Measurements from ENCODE around the gene CACNA2D4. TPM values are rescaled to one million over a fixed set of nuclear protein-coding genes. Genes with fewer than 3 reads are reported as not detected.

The CACNA2D4 gene
- total RNA-seq, 1 donor from 2014 or later: 7.0 TPM

- no peak for ATAC-seq
- Histone ChIP-seq H3K36me3 (peaks cover 7% of the 10 kb centered on the region), H3K9me3 (peaks cover 14% of the 10 kb centered on the region), H3K4me3 (no peak overlapping the region), H3K27me3 (ENCODE audit: low read depth) (no peaks in the 10 kb centered on the region), H3K4me1 (no peaks in the 10 kb centered on the region), H3K27ac (no peak overlapping the region)
- DNase-seq: no peak
- intact Hi-C loops (cut with DNase I): no loop called here
- no peak for TF ChIP-seq CTCF (IDR thresholded peaks at IDR 0.05)
Measured at GRCh38 chr12:1750300-1750699, 168.2 kb downstream of the CACNA2D4 start.

GRCh38 chr12:1749019-1749418 is 169.4 kb downstream of the CACNA2D4 start:
- Histone ChIP-seq H3K4me1 (no peaks in the 10 kb centered on the region), H3K27ac (no peak overlapping the region), H3K9me3 (peaks cover 14% of the 10 kb centered on the region), H3K36me3 (no peaks in the 10 kb centered on the region), H3K27me3 (ENCODE audit: low read depth) (no peaks in the 10 kb centered on the region), H3K4me3 (no peak overlapping the region)
- ATAC-seq: no peak
- DNase-seq: no peak
- TF ChIP-seq CTCF (IDR thresholded peaks at IDR 0.05): no peak
- intact Hi-C loops (cut with DNase I): no loop called here

GRCh38 chr12:1747609-1748008 is 170.8 kb downstream of the CACNA2D4 start:
- intact Hi-C loops (cut with DNase I): no loop called here
- Histone ChIP-seq H3K4me3 (no peak overlapping the region), H3K9me3 (peaks cover 14% of the 10 kb centered on the region)

GRCh38 chr12:1744932-1745331 is 173.5 kb downstream of the CACNA2D4 start:
- DNase-seq (no peak), ATAC-seq (no peak)
- Histone ChIP-seq H3K4me1 (peaks cover 23% of the 10 kb centered on the region), H3K36me3 (no peaks in the 10 kb centered on the region), H3K9me3 (peaks cover 14% of the 10 kb centered on the region), H3K4me3 (no peak overlapping the region), H3K27me3 (ENCODE audit: low read depth) (no peaks in the 10 kb centered on the region), H3K27ac (no peak overlapping the region)
- intact Hi-C loops (cut with DNase I): no loop called here
- no peak for TF ChIP-seq CTCF (IDR thresholded peaks at IDR 0.05)

More at GRCh38 chr12:1747609-1748008, 170.8 kb downstream of the CACNA2D4 start:
- ATAC-seq (no peak), DNase-seq (no peak)
- Histone ChIP-seq H3K4me1 (no peaks in the 10 kb centered on the region), H3K36me3 (no peaks in the 10 kb centered on the region), H3K27me3 (ENCODE audit: low read depth) (no peaks in the 10 kb centered on the region), H3K27ac (no peak overlapping the region)
- no peak for TF ChIP-seq CTCF (IDR thresholded peaks at IDR 0.05)

Other genes starting within 250 kb of the CACNA2D4 start
- gene ADIPOR2, start 227.6 kb downstream of the CACNA2D4 start, total RNA-seq: 83.8 TPM
- gene LRTM2, start 98.1 kb downstream of the CACNA2D4 start, total RNA-seq: not detected
- 12.4 TPM for gene DCP1B, start 85.8 kb upstream of the CACNA2D4 start, total RNA-seq
- gene CACNA1C, start 134.3 kb upstream of the CACNA2D4 start, total RNA-seq: 8.4 TPM